T-cell (primary cell): ENCODE results near the gene NLGN2. TPM values are rescaled to one million over a fixed set of nuclear protein-coding genes. Genes with fewer than 3 reads are reported as not detected.

ENCODE experiments used
- ATAC-seq, 4 experiments: fragments of 200-7000 bp in 3 of 4; fragments of 150-1000 bp in 1 of 4; cut with Tn5 transposase; replicated peaks in 1 of 4; 1 replicate in 3 of 4; 2 replicates in 1 of 4; pipeline ENCODE4 v1.10.0; 2021; ENCODE audit warnings: moderate library complexity in 3 of 4, mild to moderate bottlenecking in 2 of 4, moderate number of reproducible peaks in 1 of 4
- CTCF ChIA-PET, 2 donors: fragments of 300-600 bp; sonication (Branson Sonifier 250); formaldehyde crosslinking; loops; one replicate each; lab custom pipeline; 2022; ENCODE audit warnings: antibody characterized with exemption in 2 of 2; lab: Charles Lee
- POLR2A ChIA-PET, 2 donors: fragments of 300-600 bp; sonication (Branson Sonifier 250); formaldehyde crosslinking; loops; one replicate each; lab custom pipeline; 2022; ENCODE audit warnings: antibody characterized with exemption in 2 of 2; lab: Charles Lee
- DNase-seq, 35 experiments: peaks; one replicate each; pipeline versions ENCODE4 v3.0.0 to v3.0.0-alpha.2; 2013 to 2023
- H3K27ac ChIP-seq: one replicate; pipeline ENCODE4 v1.5.1; 2013; ENCODE audit warnings: low read length
- H3K27me3 ChIP-seq, 2 experiments: replicated peaks in 1 of 2; 1 replicate in 1 of 2; 2 replicates in 1 of 2; pipeline versions ENCODE4 v1.6.1 to v1.7.0; 2013; ENCODE audit warnings: low read length in 1 of 2, mixed read lengths in 1 of 2; ENCODE audit not compliant: control insufficient read depth in 2 of 2, insufficient read depth in 2 of 2; ENCODE audit errors: extremely low read depth in 1 of 2
- H3K36me3 ChIP-seq, 2 donors: 1 replicate in 1 of 2; 2 replicates in 1 of 2; pipeline versions ENCODE4 v1.6.1 to v1.7.0; 2013; ENCODE audit warnings: low read length in 1 of 2; ENCODE audit not compliant: control insufficient read depth in 2 of 2, insufficient read depth in 1 of 2; ENCODE audit errors: extremely low read depth in 1 of 2
- H3K4me1 ChIP-seq, 2 experiments: 1 replicate in 1 of 2; 2 replicates in 1 of 2; pipeline versions ENCODE4 v1.6.1 to v1.7.0; 2013; ENCODE audit warnings: low read length in 2 of 2, mixed read lengths in 1 of 2; ENCODE audit not compliant: insufficient read depth in 2 of 2, control insufficient read depth in 1 of 2; ENCODE audit errors: extremely low read depth in 1 of 2
- H3K4me3 ChIP-seq, 2 donors: 1 replicate in 1 of 2; 2 replicates in 1 of 2; pipeline versions ENCODE4 v1.5.1 to v1.7.0; 2013; ENCODE audit warnings: mild to moderate bottlenecking in 2 of 2, low read length in 1 of 2, moderate library complexity in 1 of 2; ENCODE audit not compliant: control insufficient read depth in 1 of 2; ENCODE audit errors: extremely low read depth in 1 of 2
- H3K9me3 ChIP-seq: 2 replicates; pipeline ENCODE4 v1.7.0; 2013
- H3K27ac Mint-ChIP-seq, 2 donors: one replicate each; pipeline ENCODE4 v1.8.0; 2020 to 2021; ENCODE audit warnings: mild to moderate bottlenecking in 2 of 2, mixed read lengths in 2 of 2
- H3K27me3 Mint-ChIP-seq, 2 donors: one replicate each; pipeline ENCODE4 v1.8.0; 2021 to 2022; ENCODE audit warnings: mixed read lengths in 2 of 2
- H3K36me3 Mint-ChIP-seq: one replicate; pipeline ENCODE4 v1.8.0; 2021; ENCODE audit warnings: mixed read lengths
- H3K4me1 Mint-ChIP-seq, 3 donors: one replicate each; pipeline ENCODE4 v1.8.0; 2020 to 2022; ENCODE audit warnings: mixed read lengths in 3 of 3, mild to moderate bottlenecking in 1 of 3
- H3K4me3 Mint-ChIP-seq, 3 donors: one replicate each; pipeline ENCODE4 v1.8.0; 2020 to 2022; ENCODE audit warnings: mild to moderate bottlenecking in 3 of 3, mixed read lengths in 3 of 3, moderate library complexity in 3 of 3
- H3K9me3 Mint-ChIP-seq, 3 donors: one replicate each; pipeline ENCODE4 v1.8.0; 2020 to 2022; ENCODE audit warnings: mixed read lengths in 3 of 3
- WGBS: methylation state at CpG from one replicate; pipeline ENCODE4 v1.1.5; 2013; ENCODE audit warnings: missing lambda C conversion rate; ENCODE audit not compliant: insufficient coverage; 5-methylcytosine and 5-hydroxymethylcytosine counted together
- total RNA-seq, 35 experiments: library from RNA in 6 of 35; stranded (reverse) in 6 of 35; fragments of 120-200 nt in 1 of 35; gene quantifications; one replicate each; pipeline versions ENCODE4 v1.2.1 to v1.2.4 and lab custom pipeline; 2013 to 2026

Gene NLGN2
- total RNA-seq, 5 donors from 2014 or later (not counting 1 experiment from before 2014, with no cell fraction given): 6.8 to 8.9 (median 8.4) TPM

DNA sequence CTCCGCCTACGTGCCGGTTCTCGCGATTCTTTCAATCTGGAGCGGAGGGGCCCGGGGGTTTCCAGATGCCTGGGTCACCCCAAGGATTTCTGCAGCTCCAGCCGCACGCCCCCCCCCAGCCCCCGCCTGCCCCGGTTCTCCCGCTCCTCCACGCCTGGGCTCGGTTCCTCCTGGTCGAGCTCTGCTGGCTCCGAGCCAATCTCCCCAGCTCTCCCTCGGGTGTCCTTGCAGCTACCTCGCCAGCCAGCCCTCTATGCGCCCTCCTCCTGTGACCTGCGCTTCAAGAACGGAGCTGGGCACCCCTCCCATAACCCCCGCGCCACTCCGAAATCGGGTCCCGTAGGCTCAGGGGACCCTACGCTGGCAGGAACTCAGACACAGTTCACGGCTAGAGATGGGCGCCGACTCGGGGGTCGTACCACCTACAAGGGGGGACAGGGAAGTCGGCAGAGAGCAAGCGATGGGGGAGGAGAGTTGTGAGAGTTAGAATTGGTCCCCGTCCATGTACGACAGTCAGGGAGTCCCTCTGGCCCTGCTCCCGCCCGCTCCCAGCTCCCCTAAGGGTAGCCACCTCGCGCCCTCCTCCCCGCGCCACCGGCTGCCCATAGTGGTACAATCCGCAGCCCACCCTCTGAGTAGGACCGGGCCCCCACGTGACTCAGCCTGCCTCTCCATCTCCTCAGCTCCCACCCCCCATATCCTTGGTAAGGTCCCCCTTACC is 32.6 kb downstream of the NLGN2 start:
- Mint-ChIP-seq H3K27ac (peak overlapping the region in 1 of 2 donors; percentile 55), H3K9me3 (no peaks in the 10 kb centered on the region), H3K27me3 (peaks cover 32 to 58% of the 10 kb centered on the region in 2 donors), H3K4me1 (peaks cover 45 to 51% (median 47%) of the 10 kb centered on the region in 3 donors), H3K4me3 (peak overlapping the region; percentile 65 to 89 (median 75)), H3K36me3 (no peaks in the 10 kb centered on the region)
- H3K27me3 ChIP-seq: peaks cover 0 to 77% of the 10 kb centered on the region in 2 experiments
- DNase-seq (peak in 10 of 35 experiments; percentile 12 to 49 (median 22)), ATAC-seq (no peak)
- H3K36me3 ChIP-seq: no peaks in the 10 kb centered on the region
- no peak overlapping the region for H3K27ac ChIP-seq
- POLR2A ChIA-PET: interaction anchor here in 1 of 2 donors (0.6 kb wide), 1 partner anchor 30 kb away, joined by 7 read pairs; no protein-coding TSS in a partner anchor
- H3K4me3 ChIP-seq: peak overlapping the region; percentile 31 to 57
- CTCF ChIA-PET: interaction anchor here in 1 of 2 donors (0.7 to 1.6 kb wide), 4 partner anchors 74 to 136 kb away, joined by 3 to 10 read pairs (median 4); partner anchors contain the start of genes ACAP1 and TNFSF12
- no peaks in the 10 kb centered on the region for H3K9me3 ChIP-seq
- WGBS: 7% methylated on average over 32 of the region's 46 CpGs
- H3K4me1 ChIP-seq: peaks cover 13 to 61% of the 10 kb centered on the region in 2 experiments

- H3K4me3 Mint-ChIP-seq: peak overlapping the region in 1 of 3 donors; percentile 89
- H3K4me1 Mint-ChIP-seq: peaks cover 48 to 55% (median 50%) of the 10 kb centered on the region in 3 donors
- Histone ChIP-seq H3K27me3 (peaks cover 0 to 83% of the 10 kb centered on the region in 2 experiments), H3K27ac (no peak overlapping the region), H3K36me3 (no peaks in the 10 kb centered on the region), H3K4me1 (peaks cover 13 to 64% of the 10 kb centered on the region in 2 experiments), H3K9me3 (no peaks in the 10 kb centered on the region), H3K4me3 (peak overlapping the region in 1 of 2 donors; percentile 57)
- H3K27ac Mint-ChIP-seq: no peak overlapping the region
- DNase-seq (no peak), ATAC-seq (no peak)
- H3K9me3 Mint-ChIP-seq: no peaks in the 10 kb centered on the region
- WGBS: 22% methylated on average over 9 of the region's 12 CpGs
- ChIA-PET POLR2A (interaction anchor here (0.6 to 1.0 kb wide), 5 partner anchors 40 to 120 kb away, joined by 3 to 8 read pairs (median 5); partner anchors contain the start of gene SLC35G6 (in 1 of the 2)), CTCF (interaction anchor here (0.7 to 1.6 kb wide), 3 partner anchors 10 to 74 kb away, joined by 4 to 10 read pairs (median 5); no protein-coding TSS in a partner anchor)
- H3K27me3 Mint-ChIP-seq: peaks cover 36 to 63% of the 10 kb centered on the region in 2 donors
- H3K36me3 Mint-ChIP-seq: no peaks in the 10 kb centered on the region
These were observed 33.2 kb downstream of the NLGN2 start for GRCh38 chr17:7440834-7441195.

DNA sequence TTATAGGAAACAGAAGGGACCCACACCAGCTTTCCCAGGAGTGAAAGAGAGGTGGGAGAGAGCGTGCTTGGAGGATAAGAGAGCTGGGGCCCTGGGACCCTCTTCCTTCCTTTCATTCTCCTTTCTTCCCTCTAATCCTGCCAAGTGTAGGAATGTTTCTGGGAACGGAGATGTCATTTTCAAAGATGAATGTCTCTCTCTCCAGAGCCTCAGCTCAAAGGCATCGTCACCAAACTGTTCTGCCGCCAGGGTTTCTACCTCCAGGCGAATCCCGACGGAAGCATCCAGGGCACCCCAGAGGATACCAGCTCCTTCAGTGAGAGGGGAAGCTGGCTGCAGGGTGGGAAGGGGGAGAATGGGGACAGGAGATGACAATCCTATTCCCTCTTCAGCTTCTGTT is 33.6 kb downstream of the NLGN2 start:
- WGBS: no CpG with 5 or more reads among the region's 7 CpGs
- no peaks in the 10 kb centered on the region for H3K9me3 Mint-ChIP-seq
- H3K4me1 ChIP-seq: peaks cover 13 to 64% of the 10 kb centered on the region in 2 experiments
- H3K4me1 Mint-ChIP-seq: peaks cover 48 to 53% (median 51%) of the 10 kb centered on the region in 3 donors
- no peak overlapping the region for H3K27ac ChIP-seq
- H3K4me3 Mint-ChIP-seq: no peak overlapping the region
- peaks cover 0 to 87% of the 10 kb centered on the region in 2 experiments for H3K27me3 ChIP-seq
- peaks cover 40 to 66% of the 10 kb centered on the region in 2 donors for H3K27me3 Mint-ChIP-seq
- H3K27ac Mint-ChIP-seq: no peak overlapping the region
- no peaks in the 10 kb centered on the region for H3K9me3 ChIP-seq
- CTCF ChIA-PET: interaction anchor here (0.7 to 1.6 kb wide), 3 partner anchors 10 to 73 kb away, joined by 4 to 10 read pairs (median 5); no protein-coding TSS in a partner anchor
- DNase-seq (no peak), ATAC-seq (no peak)
- H3K4me3 ChIP-seq: no peak overlapping the region
- no peaks in the 10 kb centered on the region for H3K36me3 Mint-ChIP-seq
- POLR2A ChIA-PET: interaction anchor here (0.6 to 1.0 kb wide), 5 partner anchors 40 to 120 kb away, joined by 3 to 8 read pairs (median 5); partner anchors contain the start of gene SLC35G6 (in 1 of the 2)
- H3K36me3 ChIP-seq: no peaks in the 10 kb centered on the region

- ChIA-PET CTCF (interaction anchor here in 1 of 2 donors (1.1 kb wide), 1 partner anchor 13 kb away, joined by 4 read pairs; no protein-coding TSS in a partner anchor), POLR2A (interaction anchor here in 1 of 2 donors (0.6 to 1.0 kb wide), 2 partner anchors 63 to 66 kb away, joined by 3 to 5 read pairs; no protein-coding TSS in a partner anchor)
- Histone ChIP-seq H3K27ac (no peak overlapping the region), H3K27me3 (peaks cover 0 to 96% of the 10 kb centered on the region in 2 experiments), H3K4me3 (no peak overlapping the region), H3K9me3 (no peaks in the 10 kb centered on the region), H3K36me3 (no peaks in the 10 kb centered on the region), H3K4me1 (peaks cover 13 to 62% of the 10 kb centered on the region in 2 experiments)
- H3K9me3 Mint-ChIP-seq: no peaks in the 10 kb centered on the region
- H3K36me3 Mint-ChIP-seq: no peaks in the 10 kb centered on the region
- no CpG with 5 or more reads among the region's 2 CpGs for WGBS
- no peak overlapping the region for H3K4me3 Mint-ChIP-seq
- peak overlapping the region in 1 of 2 donors; percentile 28 for H3K27ac Mint-ChIP-seq
- ATAC-seq: no peak
- H3K4me1 Mint-ChIP-seq: peaks cover 45 to 51% (median 50%) of the 10 kb centered on the region in 3 donors
- H3K27me3 Mint-ChIP-seq: peaks cover 43 to 73% of the 10 kb centered on the region in 2 donors
- no peak for DNase-seq
These were observed 34.5 kb downstream of the NLGN2 start for GRCh38 chr17:7442142-7442541.

- H3K36me3 ChIP-seq: no peaks in the 10 kb centered on the region
- H3K4me1 Mint-ChIP-seq: peaks cover 32 to 43% (median 43%) of the 10 kb centered on the region in 3 donors
- H3K9me3 Mint-ChIP-seq: peaks cover 0 to 3% (median 0%) of the 10 kb centered on the region in 3 donors
- H3K36me3 Mint-ChIP-seq: peaks cover 5% of the 10 kb centered on the region
- WGBS: 100% methylated on average over 1 of the region's 7 CpGs
- peaks cover 4 to 46% of the 10 kb centered on the region in 2 experiments for H3K4me1 ChIP-seq
- H3K27ac ChIP-seq: no peak overlapping the region
- no peaks in the 10 kb centered on the region for H3K9me3 ChIP-seq
- H3K27ac Mint-ChIP-seq: peak overlapping the region in 1 of 2 donors; percentile 62
- ATAC-seq (no peak), DNase-seq (no peak)
- POLR2A ChIA-PET: interaction anchor here (0.5 to 1.1 kb wide), 6 partner anchors 9 to 137 kb away, joined by 3 to 8 read pairs (median 3); partner anchors contain the start of genes TMEM102 (in 1 of the 2) and TMEM256 (in 1 of the 2)
- peaks cover 43 to 77% of the 10 kb centered on the region in 2 donors for H3K27me3 Mint-ChIP-seq
- CTCF ChIA-PET: interaction anchor here (0.5 to 1.0 kb wide), 3 partner anchors 11 to 236 kb away, joined by 3 to 9 read pairs (median 3); no protein-coding TSS in a partner anchor
- no peak overlapping the region for H3K4me3 ChIP-seq
- H3K27me3 ChIP-seq: peaks cover 2 to 95% of the 10 kb centered on the region in 2 experiments
- peak overlapping the region in 1 of 3 donors; percentile 22 for H3K4me3 Mint-ChIP-seq
These were observed 36.1 kb downstream of the NLGN2 start for GRCh38 chr17:7443499-7444485.
